Muscle layer of colon (tissue), 2 donors: ENCODE data around the gene MRPL11.

ENCODE experiments used
- H3K27ac ChIP-seq: one replicate; pipeline ENCODE4 v1.7.0; 2013; ENCODE audit warnings: low read depth, mild to moderate bottlenecking, low read length, moderate library complexity
- H3K27me3 ChIP-seq, 2 donors: one replicate each; pipeline ENCODE4 v1.7.0; 2013; ENCODE audit warnings: low read length in 2 of 2, mild to moderate bottlenecking in 2 of 2; ENCODE audit not compliant: insufficient read depth in 2 of 2, control insufficient read depth in 1 of 2
- H3K36me3 ChIP-seq: one replicate; pipeline ENCODE4 v1.7.0; 2013; ENCODE audit warnings: mild to moderate bottlenecking, low read length; ENCODE audit not compliant: insufficient read depth
- H3K4me1 ChIP-seq: one replicate; pipeline ENCODE4 v1.7.0; 2013; ENCODE audit warnings: mild to moderate bottlenecking, low read length; ENCODE audit not compliant: insufficient read depth
- H3K4me3 ChIP-seq, 2 donors: one replicate each; pipeline ENCODE4 v1.7.0; 2013; ENCODE audit warnings: low read length in 2 of 2, low read depth in 1 of 2, mild to moderate bottlenecking in 1 of 2, moderate library complexity in 1 of 2
- H3K9ac ChIP-seq: one replicate; pipeline ENCODE4 v1.7.0; 2013; ENCODE audit warnings: low read length
- H3K9me3 ChIP-seq: one replicate; pipeline ENCODE4 v1.7.0; 2013; ENCODE audit warnings: mild to moderate bottlenecking, low read length
- donor health status: abdominal sarcoma.
- donor health status: Adenocarcinoma of cecum.

The MRPL11 gene

DNA sequence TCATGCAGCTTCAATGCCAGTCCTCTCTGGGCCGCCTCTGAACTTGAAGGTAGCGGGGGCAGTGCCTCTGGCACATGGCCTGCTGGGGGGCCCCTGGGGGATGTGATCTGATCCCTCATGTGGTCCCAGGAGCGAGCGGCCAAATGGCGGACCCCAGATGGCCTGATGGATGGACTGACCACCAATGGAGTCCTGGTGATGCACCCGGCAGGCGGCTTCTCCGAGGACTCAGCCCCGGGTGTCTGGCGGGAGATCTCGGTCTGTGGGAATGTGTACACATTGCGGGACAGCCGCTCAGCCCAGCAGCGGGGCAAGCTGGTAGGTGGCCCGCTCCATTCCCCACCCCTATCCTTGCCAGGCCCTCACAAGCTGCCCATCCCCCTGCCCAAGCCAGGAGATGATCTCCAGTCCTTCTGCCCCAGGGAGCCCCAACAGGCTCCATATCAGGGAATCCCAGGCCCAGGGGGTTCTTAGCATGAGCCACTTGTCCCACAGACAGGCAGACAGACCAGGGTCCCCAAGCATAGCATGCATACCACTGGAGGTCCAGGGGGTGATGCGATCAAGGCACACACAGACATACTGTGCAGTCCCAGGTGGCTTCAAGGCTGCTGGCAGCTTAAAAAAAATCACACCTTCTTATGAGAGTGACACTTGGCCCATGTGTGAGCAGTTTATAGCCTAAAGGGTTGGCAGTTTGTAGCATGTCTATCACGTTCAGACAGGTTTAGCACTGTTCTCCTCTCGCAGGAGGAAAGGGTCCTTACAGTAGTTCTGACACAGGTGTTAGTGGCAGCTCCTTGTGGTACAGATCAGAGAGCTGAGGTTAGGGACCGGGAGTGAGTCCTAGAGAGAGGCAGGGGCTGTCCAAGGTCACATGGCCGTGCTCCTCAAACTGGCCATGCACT lies 35.2 kb upstream of the MRPL11 start:
- Histone ChIP-seq H3K9me3 (no peaks in the 10 kb centered on the region), H3K4me3 (no peak overlapping the region), H3K36me3 (peaks cover 43% of the 10 kb centered on the region)

GRCh38 chr11:66473167-66473566 lies 34.5 kb upstream of the MRPL11 start:
- peaks cover 43% of the 10 kb centered on the region for H3K36me3 ChIP-seq
- no peaks in the 10 kb centered on the region for H3K27me3 ChIP-seq
- no peak overlapping the region for H3K4me3 ChIP-seq

More for the DNA sequence above, 35.2 kb upstream of the MRPL11 start:
- Histone ChIP-seq H3K27ac (no peak overlapping the region), H3K27me3 (no peaks in the 10 kb centered on the region), H3K4me1 (peaks cover 4% of the 10 kb centered on the region), H3K9ac (no peak overlapping the region)

GRCh38 chr11:66472054-66472453 lies 33.4 kb upstream of the MRPL11 start:
- Histone ChIP-seq H3K4me1 (peaks cover 10% of the 10 kb centered on the region), H3K4me3 (no peak overlapping the region), H3K36me3 (peaks cover 43% of the 10 kb centered on the region), H3K9me3 (no peaks in the 10 kb centered on the region), H3K27me3 (no peaks in the 10 kb centered on the region), H3K9ac (no peak overlapping the region), H3K27ac (no peak overlapping the region)

More at GRCh38 chr11:66473167-66473566, 34.5 kb upstream of the MRPL11 start:
- peaks cover 1% of the 10 kb centered on the region for H3K4me1 ChIP-seq
- no peak overlapping the region for H3K27ac ChIP-seq
- H3K9ac ChIP-seq, result no peak overlapping the region
- no peaks in the 10 kb centered on the region for H3K9me3 ChIP-seq

GRCh38 chr11:66471142-66471541 lies 32.5 kb upstream of the MRPL11 start:
- peaks cover 43% of the 10 kb centered on the region for H3K36me3 ChIP-seq
- no peaks in the 10 kb centered on the region for H3K9me3 ChIP-seq
- no peak overlapping the region for H3K27ac ChIP-seq

DNA sequence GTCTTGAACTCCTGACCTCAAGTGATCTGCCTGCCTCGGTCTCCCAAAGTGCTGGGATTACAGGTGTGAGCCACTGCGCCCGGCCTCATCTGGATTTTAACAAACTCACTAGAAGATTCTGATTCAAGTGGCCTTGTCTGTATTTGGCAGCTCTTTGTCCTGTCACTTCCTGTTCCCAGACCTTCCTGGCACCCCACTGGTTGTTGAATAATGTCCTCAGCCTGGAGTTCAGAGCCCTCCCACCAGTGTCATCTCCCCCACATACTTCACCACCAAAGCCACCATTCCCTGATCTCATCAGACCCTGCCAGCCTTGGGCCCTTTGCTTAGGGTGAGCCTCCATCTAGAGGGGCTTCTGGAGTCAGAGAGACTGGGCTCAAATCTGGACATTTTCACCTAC lies 31.4 kb upstream of the MRPL11 start:
- H3K27ac ChIP-seq, result no peak overlapping the region
- peaks cover 21% of the 10 kb centered on the region for H3K4me1 ChIP-seq
- no peak overlapping the region for H3K4me3 ChIP-seq
- no peaks in the 10 kb centered on the region for H3K27me3 ChIP-seq
- no peak overlapping the region for H3K9ac ChIP-seq
- H3K36me3 ChIP-seq, result peaks cover 43% of the 10 kb centered on the region
- no peaks in the 10 kb centered on the region for H3K9me3 ChIP-seq

More at GRCh38 chr11:66471142-66471541, 32.5 kb upstream of the MRPL11 start:
- Histone ChIP-seq H3K4me1 (peaks cover 11% of the 10 kb centered on the region), H3K27me3 (no peaks in the 10 kb centered on the region), H3K9ac (no peak overlapping the region), H3K4me3 (no peak overlapping the region)

DNA sequence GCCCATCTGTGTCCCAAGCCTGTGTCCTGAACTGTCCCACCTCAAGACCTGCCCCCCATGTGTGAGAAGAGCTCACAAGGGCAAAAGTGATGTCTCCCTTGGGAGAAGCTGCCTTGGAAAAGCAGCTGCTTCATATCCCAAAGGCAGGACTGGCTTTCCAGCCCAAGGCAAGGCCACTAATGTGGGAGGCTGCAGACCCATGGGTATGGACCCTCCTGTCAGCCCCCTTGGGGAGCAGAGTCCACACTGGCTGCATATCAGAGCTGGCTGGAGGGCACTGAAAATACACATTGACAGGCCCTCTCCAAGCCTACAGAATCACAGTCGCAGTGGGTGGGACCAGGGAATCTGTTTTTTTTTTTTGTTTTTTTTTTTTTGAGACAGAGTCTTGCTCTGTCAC lies 30.8 kb upstream of the MRPL11 start:
- Histone ChIP-seq H3K9ac (no peak overlapping the region), H3K36me3 (peaks cover 42% of the 10 kb centered on the region), H3K27ac (no peak overlapping the region), H3K27me3 (no peaks in the 10 kb centered on the region), H3K4me3 (no peak overlapping the region), H3K4me1 (peaks cover 21% of the 10 kb centered on the region), H3K9me3 (no peaks in the 10 kb centered on the region)

- Histone ChIP-seq H3K27ac (no peak overlapping the region), H3K4me1 (peaks cover 21% of the 10 kb centered on the region), H3K9me3 (no peaks in the 10 kb centered on the region), H3K36me3 (peaks cover 36% of the 10 kb centered on the region), H3K9ac (no peak overlapping the region), H3K4me3 (no peak overlapping the region), H3K27me3 (no peaks in the 10 kb centered on the region)
Measured at GRCh38 chr11:66468691-66469090, 30.0 kb upstream of the MRPL11 start.

DNA sequence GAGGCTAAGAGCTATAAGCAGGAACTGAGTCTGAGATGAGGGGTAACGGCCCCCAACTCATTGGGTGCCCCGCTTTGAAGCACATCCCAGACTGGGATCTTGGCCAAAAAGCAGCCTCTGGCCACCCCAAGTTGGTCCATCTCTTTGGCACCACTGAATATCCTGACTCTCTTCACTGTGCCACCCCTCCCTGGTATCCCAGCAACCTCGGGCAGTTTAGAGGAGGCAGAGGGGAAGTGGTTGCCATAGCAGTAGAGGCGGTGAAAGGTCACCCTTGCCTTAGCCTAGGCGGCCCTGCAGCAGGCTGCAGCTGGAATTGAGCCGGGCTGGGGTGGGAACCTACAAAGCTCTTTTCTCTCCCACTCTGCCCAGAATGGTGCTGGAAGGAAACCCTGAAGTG lies 29.1 kb upstream of the MRPL11 start:
- peaks cover 27% of the 10 kb centered on the region for H3K36me3 ChIP-seq
- peak overlapping the region; percentile 23 for H3K9ac ChIP-seq
- peaks cover 21% of the 10 kb centered on the region for H3K4me1 ChIP-seq
- no peaks in the 10 kb centered on the region for H3K27me3 ChIP-seq
- H3K27ac ChIP-seq, result peak overlapping the region; percentile 72
- no peaks in the 10 kb centered on the region for H3K9me3 ChIP-seq
- H3K4me3 ChIP-seq, result peak overlapping the region; percentile 80 to 86

- Histone ChIP-seq H3K27me3 (no peaks in the 10 kb centered on the region), H3K27ac (peak overlapping the region; percentile 72), H3K4me1 (peaks cover 21% of the 10 kb centered on the region), H3K9ac (peak overlapping the region; percentile 23), H3K4me3 (peak overlapping the region; percentile 80 to 86), H3K36me3 (peaks cover 21% of the 10 kb centered on the region), H3K9me3 (no peaks in the 10 kb centered on the region)
Measured at GRCh38 chr11:66467034-66467659, 28.5 kb upstream of the MRPL11 start.

- Histone ChIP-seq H3K4me3 (peak within 1 kb of the TSS; percentile 83 to 86), H3K36me3 (peaks cover 19% of the 10 kb centered on the region), H3K9ac (peak within 1 kb of the TSS; percentile 44), H3K27ac (peak within 1 kb of the TSS; percentile 93), H3K4me1 (peaks cover 21% of the 10 kb centered on the region), H3K9me3 (no peaks in the 10 kb centered on the region), H3K27me3 (no peaks in the 10 kb centered on the region)
Measured at GRCh38 chr11:66466225-66467033, 27.8 kb upstream of the MRPL11 start, which contains the start of gene PELI3. PELI3 (plus strand) TSS chr11:66466905; CDS start chr11:66468129, 1,224 bp downstream.
